Measurements from ENCODE around the gene ACAN.

Gene ACAN

GRCh38 chr15:88802250-88802990 lies 816 bp upstream of the ACAN start:
- DNase-seq (ENCODE audit: low spot score): no peak

GRCh38 chr15:88802991-88803240 lies 320 bp upstream of the ACAN start:
- peak; percentile 57 for DNase-seq (ENCODE audit: low spot score)

GRCh38 chr15:88803920-88804247 lies 648 bp downstream of the ACAN start:
- DNase-seq (ENCODE audit: low spot score): no peak

GRCh38 chr15:88804257-88804656 lies 1.0 kb downstream of the ACAN start:
- no peak for DNase-seq (ENCODE audit: low spot score)

DNA sequence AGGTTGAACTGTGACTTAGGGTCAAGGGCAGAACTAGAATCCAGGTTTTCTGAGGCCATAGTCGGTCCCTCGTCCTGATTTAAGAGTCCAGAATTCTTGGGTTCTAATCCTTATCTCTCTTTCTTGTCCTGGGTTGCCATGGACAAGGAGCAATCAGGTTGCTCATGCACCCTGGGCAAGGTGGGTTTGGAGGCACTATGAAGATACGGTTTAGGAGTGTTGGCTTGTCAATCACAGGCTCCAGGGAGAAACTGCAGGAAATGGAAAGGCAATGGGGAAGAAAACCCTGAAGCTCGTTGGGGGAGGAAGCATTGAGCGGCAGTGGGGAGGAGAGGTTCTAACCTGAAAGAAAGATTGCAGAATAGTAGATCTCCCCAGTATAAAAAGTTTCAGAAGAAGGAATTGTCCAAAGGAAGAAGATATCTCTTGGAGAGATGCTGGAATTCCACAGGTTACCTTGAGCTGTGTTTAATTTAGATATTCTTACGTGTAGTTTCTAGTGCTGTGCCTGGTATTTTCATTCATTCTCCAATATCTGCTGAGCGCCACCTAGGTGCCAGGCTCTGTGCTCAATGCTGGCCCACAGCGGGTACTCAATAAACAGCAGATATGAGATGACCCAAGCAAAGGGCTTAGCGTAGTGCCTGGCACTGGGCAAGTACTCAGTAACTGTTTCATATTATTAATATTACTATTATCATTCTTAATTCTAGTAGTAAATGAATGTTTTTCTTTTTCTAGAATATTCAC lies 2.0 kb downstream of the ACAN start:
- DNase-seq (ENCODE audit: low spot score): no peak

GRCh38 chr15:88810446-88810845 lies 7.2 kb downstream of the ACAN start:
- DNase-seq (ENCODE audit: low spot score): no peak

DNA sequence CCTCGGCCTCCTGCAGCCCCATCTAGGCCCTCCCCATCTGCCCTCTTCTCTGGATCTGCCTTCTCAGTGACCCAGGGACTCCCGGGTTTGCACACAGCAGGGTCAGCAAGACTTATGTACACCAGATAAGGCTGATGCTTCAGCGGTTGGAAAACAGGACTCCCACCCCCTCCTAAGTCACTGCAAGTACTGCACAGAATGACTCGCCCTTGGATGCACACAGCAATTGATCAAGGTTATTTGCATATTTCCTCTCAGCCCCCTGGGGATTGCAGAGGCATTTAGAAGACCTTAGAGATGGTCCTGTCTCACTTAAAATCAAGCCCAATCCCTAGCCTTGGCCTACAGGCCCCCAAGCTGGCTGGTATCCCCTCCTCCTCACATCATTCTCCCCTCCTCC lies 8.9 kb downstream of the ACAN start:
- no peak for DNase-seq (ENCODE audit: low spot score)

GRCh38 chr15:88813960-88814359 lies 10.7 kb downstream of the ACAN start:
- no peak for DNase-seq (ENCODE audit: low spot score)

DNA sequence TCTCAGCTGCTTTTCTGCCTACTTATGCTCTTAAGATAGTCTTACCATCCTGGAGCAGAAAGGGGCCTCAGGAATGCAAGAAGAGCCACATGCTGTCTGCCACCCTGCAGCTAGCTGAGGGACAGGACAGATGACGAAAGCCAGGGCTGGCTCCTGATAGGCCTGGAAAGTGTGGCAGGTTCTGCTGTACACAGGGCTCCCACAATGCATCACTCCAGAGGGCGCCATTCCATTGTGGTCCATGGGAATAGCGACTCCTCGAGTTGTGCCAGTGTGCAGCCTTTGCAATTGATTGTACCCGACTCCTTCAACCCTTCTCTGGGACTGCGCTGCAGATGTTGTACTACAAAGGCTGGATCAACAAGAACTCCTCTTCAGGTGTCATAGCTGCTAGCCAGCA lies 11.2 kb downstream of the ACAN start:
- no peak for DNase-seq (ENCODE audit: low spot score)

DNA sequence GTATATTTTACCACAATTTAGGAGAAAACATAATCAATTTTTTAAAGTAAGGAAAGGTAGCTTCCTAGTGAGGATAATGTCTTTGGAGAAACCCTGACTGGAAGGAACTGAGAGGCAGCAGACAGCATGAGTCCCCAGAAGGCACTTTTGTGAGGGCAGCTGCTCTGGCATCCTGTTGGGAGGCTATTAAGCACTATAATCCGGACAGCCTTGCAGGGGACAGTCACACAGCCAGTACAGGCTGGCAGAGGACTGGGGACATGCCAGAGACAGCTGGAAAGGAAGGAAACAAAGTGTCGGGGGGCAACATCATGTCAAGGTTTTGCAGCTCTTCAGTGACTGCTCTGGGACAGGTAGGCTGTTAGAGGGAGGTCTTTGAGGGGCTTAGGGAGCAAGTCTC lies 15.7 kb downstream of the ACAN start:
- no peak for DNase-seq (ENCODE audit: low spot score)

- no peak for DNase-seq (ENCODE audit: low spot score)
These were observed 18.8 kb downstream of the ACAN start for GRCh38 chr15:88821993-88822392.

DNA sequence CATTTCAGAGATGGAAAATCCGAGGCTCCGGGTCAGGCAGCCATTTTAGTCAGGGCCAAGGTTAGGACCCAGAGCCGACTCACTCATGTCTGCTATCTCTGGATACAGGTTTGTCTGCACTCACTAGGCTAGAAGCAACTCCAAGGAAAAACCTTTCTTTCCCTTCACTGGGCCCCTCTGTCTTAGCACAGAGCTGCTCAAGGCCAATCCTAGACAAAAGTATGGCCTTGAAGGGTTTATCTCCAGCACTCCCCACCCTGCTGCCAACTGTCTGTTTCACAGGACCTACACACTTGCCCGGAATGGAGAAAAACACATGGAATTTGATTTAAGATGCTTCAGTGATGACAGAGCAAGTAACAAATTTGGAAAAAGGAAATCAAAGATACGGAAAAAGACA lies 25.6 kb downstream of the ACAN start:
- DNase-seq (ENCODE audit: low spot score): no peak

DNA sequence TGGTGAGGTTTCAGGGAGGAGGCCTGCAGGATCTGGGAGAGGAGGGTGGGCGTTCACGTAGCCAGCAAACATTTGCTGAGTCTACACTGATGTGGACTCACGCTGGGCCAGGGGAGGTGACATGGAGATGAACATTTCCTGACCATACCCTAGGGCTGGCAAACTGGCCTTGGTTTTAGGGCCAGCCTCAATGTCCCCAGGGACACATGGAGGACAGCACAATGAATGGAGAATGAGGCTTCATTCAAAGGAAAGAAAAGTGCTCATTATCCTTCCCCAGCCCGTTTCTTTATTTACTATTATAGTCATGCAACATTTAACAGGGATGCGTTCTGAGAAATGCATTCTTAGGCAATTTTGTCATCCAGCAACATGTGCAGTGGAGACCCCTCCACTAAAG lies 26.8 kb downstream of the ACAN start:
- DNase-seq (ENCODE audit: low spot score): no peak

DNA sequence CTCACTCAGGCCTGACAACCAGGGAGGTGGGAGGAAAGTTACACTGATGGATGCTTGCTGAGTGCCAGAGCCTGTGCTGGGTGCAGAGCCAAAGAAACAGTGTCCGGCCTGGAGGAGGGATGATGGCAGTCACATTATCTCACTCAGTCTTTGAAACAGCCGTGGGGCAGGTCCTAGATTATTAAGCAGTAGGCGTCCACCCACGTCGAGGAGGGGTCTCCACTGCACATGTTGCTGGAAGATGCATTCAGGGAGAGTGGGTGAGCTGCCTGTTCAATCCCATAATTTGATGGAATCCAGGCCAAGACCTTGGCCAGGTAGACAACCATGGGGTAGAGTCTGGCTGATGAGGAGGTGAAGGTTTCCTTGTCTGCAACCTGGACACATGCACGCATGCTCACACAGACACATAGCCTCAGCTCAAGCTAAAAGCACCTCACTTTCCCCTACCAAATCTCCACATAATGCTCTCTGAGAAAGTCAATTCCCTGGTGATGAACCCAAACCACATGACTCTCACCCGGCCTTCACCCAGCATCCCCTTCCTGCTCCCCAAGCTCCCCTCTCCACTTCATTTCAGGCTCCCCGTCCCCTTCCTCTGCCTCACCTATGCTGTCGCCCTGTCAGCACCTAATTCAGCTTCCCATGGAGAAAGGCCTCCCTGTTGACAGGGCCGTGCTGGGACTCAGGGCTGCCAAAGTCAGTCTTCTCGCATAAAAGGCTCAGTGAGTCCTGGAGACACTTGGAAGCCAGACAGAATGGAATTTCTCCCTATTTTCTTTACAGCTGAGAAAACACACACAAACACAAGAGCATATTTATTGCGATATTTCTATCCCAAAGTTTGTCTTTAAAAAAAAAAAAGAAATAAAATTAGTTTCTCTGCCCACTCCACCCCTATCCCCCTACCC lies 29.8 kb downstream of the ACAN start:
- no peak for DNase-seq (ENCODE audit: low spot score)

GRCh38 chr15:88833731-88834100 lies 30.5 kb downstream of the ACAN start:
- no peak for DNase-seq (ENCODE audit: low spot score)

DNA sequence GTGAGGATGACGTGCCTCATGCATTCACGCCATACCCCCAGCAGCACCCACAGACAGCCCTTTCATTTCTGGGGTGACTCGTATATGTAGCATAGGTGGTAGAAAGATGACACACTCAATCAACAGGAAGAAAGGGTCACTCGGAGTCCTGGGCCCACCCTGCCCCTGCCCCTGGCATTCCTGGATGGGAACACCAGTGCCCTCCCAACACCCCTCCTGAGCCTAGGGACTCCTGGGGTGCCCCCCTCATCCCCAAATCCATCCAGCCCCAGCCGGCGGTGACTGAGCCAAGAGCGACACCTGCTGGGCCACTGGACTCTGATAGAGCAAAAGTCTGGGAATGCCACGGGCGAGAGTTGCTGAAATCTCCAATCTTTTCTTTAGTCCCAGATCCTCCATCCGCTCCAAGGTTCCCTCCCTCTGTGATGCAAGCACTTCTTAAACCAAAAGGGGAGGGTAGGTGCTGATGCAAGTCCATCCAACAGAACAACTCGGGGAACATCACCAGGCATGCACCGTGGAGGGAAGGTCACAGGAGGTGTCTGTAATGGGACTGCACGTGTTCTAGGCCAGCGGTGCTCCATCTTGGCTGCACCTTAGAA lies 31.1 kb downstream of the ACAN start:
- peak; percentile 81 for DNase-seq (ENCODE audit: low spot score)

- DNase-seq (ENCODE audit: low spot score): no peak
These were observed 31.9 kb downstream of the ACAN start for GRCh38 chr15:88835119-88835518.

DNA sequence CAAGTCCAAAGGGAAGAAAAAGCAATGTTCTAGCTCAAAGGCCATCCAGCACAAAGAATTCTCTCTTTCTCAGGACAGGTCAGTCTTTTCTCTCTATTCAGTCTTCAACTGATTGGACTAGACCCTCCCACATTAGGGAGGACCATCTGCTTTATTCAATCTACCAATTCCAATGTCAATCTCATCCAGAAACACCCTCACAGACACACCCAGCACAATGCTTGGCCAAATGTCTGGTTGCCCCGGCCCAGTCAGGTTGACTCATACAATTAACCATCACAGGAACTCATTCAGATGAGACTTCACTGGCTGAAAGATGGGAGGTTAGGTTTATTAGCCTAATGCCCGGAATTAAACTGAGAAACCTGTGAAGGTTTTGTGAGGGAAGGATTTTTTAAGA lies 32.4 kb downstream of the ACAN start:
- DNase-seq (ENCODE audit: low spot score): no peak

GRCh38 chr15:88838667-88839066 lies 35.4 kb downstream of the ACAN start:
- DNase-seq (ENCODE audit: low spot score): no peak

DNA sequence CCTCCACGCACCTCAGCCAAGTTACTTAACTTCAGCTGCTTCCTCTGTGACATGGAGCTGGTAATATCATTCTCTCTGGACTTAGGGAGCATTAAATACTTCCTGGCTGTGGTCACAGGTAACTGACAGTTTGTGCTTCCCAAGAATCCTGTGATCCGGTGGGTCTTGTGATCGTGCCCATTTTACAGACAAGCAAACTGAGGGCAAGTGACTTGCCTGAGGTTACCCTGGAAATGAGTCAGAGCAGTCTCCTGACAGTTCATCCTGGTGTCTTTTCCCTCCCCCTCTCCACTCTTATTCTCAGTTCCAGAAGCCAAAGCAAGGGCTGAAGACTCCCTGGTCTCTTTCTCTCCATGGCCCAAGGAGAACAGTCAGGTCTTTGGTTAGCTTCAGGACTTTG lies 35.9 kb downstream of the ACAN start:
- no peak for DNase-seq (ENCODE audit: low spot score)

DNA sequence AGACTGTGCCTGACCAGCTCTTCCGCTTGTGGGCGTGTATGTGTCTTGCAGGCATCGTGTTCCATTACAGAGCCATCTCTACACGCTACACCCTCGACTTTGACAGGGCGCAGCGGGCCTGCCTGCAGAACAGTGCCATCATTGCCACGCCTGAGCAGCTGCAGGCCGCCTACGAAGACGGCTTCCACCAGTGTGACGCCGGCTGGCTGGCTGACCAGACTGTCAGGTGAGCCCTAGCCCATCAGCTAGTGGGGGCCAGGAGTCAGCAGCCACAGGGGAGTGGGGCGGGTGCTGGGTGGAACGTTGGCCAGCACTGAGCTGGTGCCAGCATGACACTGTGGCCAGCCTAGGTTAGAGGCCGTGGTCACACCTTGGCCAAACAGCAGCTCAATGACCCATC lies 36.7 kb downstream of the ACAN start:
- no peak for DNase-seq (ENCODE audit: low spot score)

DNA sequence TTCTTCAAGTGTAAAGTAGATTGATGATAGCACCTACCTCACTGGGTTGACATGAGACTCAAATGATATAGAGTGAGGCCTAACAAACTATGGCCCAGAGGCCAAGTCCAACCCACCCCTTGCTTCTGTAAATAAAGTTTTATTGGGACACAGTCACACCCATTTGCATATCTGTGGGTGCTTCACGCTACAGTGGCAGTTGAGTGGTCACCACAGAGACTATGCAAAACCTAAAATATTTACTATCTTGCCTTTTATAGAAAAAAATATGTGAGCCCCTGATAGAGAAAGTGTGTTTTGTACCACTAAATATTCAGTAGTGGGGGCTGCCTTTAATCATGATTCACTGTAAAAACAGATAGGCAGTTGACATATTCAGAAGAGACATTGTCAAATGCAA lies 38.0 kb downstream of the ACAN start:
- DNase-seq (ENCODE audit: low spot score): no peak

DNA sequence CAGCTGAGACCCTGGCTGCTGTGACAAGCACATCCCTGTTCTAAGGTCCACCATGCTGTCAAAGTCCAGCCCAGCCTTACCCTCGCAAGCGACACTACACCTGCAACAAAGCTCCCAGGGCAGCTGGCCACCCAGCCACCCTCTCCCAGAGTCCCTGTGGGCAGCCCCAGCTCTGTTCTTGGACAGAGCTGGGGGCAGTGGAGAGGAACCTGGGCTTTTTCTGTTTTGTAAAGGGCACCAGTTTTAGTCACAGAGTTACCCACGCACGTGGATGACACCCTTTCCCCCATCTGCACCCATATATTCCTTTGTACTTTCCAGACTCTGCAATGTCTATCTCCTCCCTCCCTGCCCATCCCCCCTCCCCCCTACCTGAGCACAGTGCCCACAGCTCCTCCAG lies 38.9 kb downstream of the ACAN start:
- no peak for DNase-seq (ENCODE audit: low spot score)

Data from ecto neural progenitor cell (in vitro differentiated cells).